Activated naive CD8-positive, alpha-beta T cell treated with anti-CD3 and anti-CD28 coated beads, Interleukin-2, amount 50 U/mL, for 16 hours (primary cell): ENCODE measurements around the gene PCDH11X.
"Not testable (repeated sequence)": the region's sequence is repeated elsewhere in the genome, so short reads cannot be mapped to it uniquely, and the experiment has no call there.

Source experiments
- DNase-seq: peaks from one replicate; pipeline ENCODE4 v3.0.0-alpha.2; 2020; ENCODE audit warnings: low read depth, low spot score

The PCDH11X gene, protein sequence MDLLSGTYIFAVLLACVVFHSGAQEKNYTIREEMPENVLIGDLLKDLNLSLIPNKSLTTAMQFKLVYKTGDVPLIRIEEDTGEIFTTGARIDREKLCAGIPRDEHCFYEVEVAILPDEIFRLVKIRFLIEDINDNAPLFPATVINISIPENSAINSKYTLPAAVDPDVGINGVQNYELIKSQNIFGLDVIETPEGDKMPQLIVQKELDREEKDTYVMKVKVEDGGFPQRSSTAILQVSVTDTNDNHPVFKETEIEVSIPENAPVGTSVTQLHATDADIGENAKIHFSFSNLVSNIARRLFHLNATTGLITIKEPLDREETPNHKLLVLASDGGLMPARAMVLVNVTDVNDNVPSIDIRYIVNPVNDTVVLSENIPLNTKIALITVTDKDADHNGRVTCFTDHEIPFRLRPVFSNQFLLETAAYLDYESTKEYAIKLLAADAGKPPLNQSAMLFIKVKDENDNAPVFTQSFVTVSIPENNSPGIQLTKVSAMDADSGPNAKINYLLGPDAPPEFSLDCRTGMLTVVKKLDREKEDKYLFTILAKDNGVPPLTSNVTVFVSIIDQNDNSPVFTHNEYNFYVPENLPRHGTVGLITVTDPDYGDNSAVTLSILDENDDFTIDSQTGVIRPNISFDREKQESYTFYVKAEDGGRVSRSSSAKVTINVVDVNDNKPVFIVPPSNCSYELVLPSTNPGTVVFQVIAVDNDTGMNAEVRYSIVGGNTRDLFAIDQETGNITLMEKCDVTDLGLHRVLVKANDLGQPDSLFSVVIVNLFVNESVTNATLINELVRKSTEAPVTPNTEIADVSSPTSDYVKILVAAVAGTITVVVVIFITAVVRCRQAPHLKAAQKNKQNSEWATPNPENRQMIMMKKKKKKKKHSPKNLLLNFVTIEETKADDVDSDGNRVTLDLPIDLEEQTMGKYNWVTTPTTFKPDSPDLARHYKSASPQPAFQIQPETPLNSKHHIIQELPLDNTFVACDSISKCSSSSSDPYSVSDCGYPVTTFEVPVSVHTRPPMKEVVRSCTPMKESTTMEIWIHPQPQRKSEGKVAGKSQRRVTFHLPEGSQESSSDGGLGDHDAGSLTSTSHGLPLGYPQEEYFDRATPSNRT (N-terminal part only)

DNA sequence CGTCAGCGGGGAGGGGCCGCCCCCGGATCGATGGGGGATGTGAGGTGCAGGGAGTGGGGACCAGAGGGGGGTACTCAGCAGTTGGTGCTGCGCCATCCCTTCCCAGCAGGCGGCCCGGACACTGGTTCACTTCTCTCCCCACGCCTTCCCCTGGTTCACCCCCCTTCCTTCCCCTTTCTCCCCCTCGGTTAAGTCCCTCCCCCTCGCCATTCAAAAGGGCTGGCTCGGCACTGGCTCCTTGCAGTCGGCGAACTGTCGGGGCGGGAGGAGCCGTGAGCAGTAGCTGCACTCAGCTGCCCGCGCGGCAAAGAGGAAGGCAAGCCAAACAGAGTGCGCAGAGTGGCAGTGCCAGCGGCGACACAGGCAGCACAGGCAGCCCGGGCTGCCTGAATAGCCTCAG lies at the start of gene PCDH11X:
Gene PCDH11X (plus strand): TSS at position 241 of the 400 bp plus-strand sequence. CDS start 56,130 bp downstream, outside the sequence.
- not testable (repeated sequence) for DNase-seq

DNA sequence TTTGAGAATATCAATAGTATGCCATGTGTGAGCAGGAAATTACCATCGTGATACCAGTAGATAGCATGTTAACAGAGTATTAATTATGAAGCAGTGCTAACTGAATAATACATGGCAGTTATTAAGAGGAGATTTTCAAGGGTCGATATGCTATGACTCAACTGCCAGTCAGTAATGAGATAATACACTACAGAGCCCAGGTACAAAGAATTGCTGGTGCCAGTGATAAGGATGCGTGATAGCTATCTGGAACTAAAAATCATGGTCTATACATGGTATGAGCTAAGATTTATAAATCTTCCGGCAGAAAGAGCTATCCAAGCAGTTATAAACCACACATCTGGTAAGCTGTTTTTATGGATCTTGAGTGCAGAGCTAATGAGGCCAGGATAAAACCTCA lies 31.7 kb upstream of the PCDH11X start:
- not testable (repeated sequence) for DNase-seq

DNA sequence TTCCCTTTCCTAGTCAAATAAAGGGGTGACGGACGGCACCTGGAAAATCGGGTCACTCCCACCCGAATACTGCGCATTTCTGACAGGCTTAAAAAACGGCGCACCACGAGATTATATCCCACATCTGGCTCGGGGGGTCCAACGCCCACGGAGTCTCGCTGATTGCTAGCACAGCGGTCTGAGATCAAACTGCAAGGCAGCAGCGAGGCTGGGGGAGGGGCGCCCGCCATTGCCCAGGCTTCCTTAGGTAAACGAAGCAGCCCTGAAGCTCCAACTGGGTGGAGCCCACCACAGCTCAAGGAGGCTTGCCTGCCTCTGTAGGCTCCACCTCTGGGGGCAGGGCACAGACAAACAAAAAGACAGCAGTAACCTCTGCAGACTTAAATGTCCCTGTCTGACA lies 26.2 kb upstream of the PCDH11X start:
- DNase-seq = not testable (repeated sequence)

DNA sequence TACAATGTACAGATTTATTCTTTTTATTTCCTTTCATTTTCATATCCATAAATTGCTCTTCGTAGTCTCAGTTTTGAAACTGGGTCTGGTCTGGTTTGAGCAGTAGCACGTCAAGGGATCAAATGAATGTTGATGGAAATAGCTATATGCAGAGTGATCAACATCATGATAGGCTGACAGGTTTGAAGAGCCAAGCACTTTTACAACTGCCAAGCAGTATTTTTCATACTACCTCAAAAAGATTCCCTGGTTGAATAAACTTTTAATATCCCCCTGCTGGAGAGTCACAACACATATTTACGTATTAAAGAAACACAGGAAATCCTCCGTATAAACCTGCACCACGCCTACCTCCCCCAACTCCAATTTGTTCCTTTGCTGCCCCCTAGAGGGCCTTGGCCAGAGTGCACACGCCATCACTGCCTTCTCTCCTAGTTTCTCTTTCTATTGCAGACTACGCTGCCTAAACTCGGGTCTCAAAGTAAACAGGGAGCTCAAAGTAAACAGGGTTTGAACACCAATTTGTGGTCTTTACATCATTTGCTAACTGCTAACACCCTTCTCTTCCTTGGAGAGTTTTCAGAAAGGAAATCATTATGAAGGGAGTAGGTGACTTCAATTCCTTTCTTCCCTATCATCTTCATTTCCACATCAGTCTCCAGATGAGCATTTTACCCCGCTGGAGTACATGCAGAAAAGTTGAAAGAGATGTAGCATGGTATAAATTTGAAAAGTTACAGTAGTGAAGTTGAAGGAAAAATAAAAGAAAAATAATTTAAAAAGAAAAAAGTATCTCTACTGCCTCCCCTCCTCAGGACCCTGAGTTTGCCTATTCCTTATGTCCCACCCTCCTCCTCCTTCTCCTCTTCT lies 8.3 kb upstream of the PCDH11X start:
- DNase-seq = not testable (repeated sequence)

DNA sequence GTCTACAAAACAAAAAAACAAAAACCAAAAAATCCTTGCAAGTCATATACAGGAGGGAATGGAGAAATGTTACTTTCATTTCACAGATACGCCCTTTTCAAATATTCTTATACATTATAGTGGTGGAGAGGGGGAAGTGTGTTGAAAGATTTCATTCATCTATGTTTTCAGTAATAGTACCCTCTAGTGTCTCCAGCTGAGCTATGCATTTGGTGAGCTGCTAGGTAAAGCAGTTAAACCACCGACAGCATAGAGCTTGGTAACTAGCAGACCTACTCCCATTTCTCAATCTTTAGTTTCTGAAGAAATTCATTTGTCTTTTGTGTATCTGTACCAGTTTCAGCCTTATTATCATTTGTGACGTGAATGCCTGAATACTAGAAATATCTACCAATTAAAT lies 5.2 kb upstream of the PCDH11X start:
- not testable (repeated sequence) for DNase-seq

DNA sequence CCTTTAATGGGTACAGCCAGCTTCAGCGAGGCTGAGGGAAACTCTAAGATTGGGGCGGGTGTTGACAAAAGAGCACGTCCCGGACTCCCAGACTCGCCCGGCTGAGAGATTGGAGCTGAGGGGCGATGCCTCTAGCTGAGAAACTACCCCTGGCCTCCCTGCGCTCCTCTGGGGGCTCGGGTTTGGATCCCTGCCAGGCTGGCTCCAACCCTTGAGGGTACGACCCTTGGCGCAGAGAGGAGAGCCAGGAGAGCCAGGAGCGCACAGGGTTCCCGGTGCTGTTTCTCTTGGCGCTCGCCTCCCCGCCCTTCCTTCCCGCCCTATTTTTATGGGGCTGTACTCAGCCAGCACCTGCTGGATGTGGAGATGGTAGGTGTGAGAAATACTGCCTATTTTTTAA lies 833 bp downstream of the PCDH11X start:
- not testable (repeated sequence) for DNase-seq

DNA sequence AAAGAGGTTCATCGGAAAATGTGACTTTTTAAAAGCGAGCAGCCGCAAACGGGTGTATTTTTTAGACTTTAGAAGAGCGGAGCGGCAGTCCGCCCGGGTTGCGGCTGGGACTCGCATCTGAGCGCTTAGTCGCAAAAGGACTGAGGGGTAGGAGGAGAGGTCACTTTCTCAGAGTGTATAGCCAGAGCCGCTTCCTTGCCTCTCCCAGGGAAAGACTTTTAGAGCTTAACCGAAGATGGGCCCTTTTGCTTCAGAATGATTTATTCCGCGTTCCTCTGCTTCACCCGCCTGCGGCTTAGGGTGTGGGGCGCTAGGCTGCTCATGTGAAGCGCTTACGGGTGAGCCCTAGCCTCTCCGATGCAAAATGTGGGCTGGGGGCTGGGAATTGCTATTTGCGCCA lies 1.5 kb downstream of the PCDH11X start:
- DNase-seq = not testable (repeated sequence)

DNA sequence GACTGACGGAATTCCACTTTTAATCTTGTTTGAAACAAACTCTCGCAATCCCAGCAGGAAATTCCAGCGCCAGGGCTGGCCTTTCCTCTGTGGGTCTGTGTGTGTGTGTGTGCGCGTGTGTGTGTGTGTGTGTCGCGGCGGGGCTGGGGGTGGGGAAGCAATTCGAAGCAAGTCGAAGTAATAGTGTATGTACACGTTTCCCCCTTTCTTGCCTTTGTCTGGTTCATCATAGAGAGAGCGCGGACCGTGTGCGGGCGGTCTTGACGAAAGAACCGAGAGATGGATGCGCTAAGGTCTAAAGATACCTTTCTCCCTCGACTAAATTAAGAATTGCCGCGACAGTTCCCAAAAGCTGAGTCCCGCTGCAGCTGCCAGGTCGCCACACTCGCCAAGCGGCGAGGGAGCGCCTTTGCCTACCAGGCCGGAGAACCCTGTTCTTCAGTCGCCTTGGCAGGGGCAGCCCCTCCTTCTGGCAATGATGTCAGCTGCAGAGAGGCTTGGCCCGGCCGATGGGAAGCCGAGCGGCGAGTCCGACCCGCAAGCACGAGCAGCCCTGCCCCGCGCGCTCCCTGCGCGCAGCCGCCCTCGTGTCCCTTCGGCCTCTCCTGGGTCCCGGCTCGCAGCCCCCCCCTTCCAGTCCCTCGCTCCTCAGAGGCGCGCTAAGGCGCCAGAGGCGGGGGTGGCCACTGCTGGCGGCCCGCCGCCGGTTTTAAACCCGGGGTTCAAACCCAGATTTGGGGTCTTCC lies 2.6 kb downstream of the PCDH11X start:
- not testable (repeated sequence) for DNase-seq

DNA sequence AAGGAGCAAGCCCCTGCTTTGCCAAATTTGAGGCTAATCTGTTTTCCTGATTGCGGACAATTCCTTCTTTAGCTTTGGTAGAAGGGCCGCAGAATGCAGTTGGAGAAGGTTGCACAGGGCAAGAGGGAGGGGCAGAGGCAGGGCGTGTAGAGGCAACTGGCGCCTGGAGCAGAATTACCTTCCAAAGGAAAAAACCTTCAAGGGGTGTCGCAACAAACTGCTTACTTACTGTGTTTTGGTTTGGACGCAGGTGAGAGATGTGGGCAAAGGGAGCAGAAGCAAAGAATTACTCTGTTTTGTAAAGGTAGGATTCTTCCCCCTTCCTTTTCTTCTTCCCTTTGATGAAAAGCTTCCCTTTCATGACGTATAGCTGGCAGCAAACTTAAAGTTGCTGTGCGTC lies 3.6 kb downstream of the PCDH11X start:
- not testable (repeated sequence) for DNase-seq

DNA sequence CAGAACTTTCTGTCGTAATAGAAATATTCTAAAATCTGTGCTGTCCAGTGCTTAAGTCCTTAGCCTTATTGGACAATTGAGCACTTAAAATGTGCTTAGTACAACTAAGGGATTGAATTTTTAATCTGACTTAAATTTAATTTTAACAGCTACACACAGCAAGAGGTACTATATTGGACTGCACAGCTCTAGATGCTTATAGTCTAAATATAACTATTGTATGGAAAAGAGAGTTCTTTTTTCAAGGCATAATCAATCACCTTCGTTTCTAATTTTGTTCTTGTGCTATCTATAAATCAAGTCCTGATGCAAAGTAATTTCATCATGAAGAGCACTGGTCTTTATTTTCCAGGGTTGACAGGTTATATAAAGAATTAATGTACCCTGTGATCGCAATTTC lies 38.4 kb downstream of the PCDH11X start:
- not testable (repeated sequence) for DNase-seq

DNA sequence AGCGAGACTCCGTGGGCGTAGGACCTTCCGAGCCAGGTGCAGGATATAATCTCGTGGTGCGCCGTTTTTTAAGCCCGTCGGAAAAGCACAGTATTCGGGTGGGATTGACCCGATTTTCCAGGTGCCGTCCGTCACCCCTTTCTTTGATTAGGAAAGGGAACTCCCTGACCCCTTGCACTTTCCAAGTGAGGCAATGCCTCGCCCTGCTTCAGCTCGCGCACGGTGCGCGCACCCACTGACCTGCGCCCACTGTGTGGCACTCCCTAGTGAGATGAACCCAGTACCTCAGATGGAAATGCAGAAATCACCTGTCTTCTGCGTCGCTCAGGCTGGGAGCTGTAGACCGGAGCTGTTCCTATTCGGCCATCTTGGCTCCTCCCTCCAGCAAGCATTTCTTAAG lies 46.1 kb downstream of the PCDH11X start:
- not testable (repeated sequence) for DNase-seq
